Activated naive CD8-positive, alpha-beta T cell treated with anti-CD3 and anti-CD28 coated beads, Interleukin-2, amount 50 U/mL, for 16 hours (primary cell): ENCODE measurements around the gene MAFB.

ENCODE experiments used
- DNase-seq: peaks from one replicate; pipeline ENCODE4 v3.0.0-alpha.2; 2020; ENCODE audit warnings: low read depth, low spot score

Gene MAFB

DNA sequence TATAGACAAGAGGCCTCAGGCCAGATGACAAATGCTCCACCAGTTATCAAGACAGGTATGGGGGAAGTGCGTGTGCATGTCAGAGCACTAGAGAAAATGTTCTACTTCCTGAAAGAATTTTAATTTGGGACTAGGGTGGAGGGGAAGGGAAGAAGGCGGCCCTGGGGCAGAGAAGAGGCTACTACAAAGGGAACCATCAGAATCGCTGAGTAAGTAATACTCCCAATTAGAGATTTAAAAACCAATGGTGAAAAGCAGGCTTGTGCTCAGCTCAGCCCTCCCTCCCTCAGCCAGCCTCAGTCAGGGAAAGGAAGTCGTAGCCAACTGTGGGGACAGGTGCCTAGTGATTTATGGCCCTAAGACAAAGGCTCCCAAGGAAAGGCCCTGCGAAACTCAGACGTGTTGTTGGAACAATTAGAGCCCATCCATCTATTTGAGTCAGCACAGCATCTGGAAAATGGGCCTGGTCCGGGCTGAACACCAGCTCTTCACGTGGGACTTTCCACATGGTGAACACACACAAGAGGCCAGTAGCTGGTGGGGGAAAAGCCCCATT, 15.0 kb upstream of the MAFB start:
- no peak for DNase-seq

- no peak for DNase-seq
Observed at GRCh38 chr20:40702504-40702903, 13.5 kb upstream of the MAFB start.

DNA sequence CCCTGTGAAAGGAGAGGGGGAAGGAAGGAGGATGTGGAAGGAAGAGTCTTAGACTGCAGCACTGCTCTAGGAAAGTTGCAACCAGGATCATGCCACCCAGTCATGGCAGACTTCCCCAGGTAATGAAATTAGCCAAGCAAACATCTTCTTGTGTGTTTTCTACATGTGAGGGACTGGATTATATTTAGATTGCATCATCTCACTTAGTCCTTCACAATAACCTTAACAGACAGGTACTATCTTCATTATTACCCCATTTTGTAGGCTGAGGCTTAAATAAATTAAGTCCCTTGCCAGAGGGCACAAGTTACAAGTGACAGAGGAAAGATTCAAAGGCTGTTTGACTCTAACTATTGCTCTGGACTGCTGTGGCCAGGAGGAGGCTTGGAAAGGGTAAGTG, 9.7 kb upstream of the MAFB start:
- no peak for DNase-seq

- DNase-seq, result no peak
Observed at GRCh38 chr20:40698281-40698680, 9.2 kb upstream of the MAFB start.

DNA sequence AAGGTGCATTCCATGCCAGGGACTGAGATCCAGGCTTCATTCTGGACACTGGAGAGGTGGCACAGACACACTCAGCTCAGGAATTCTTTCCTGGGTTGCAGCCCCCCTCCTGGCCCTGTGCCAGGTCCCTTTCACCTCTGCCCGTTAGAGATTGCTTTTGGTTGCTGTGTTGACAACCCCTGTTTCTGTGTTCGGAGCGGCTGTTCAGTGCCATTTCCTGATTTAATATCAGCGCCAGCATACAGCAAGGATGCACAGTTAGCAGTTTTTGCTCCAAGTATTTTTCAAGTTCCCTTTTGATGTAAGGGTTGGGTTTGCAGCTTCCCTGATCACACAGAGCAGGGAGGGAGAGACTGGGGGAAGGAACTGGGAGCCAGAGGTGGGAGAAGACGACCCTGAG, 8.5 kb upstream of the MAFB start:
- DNase-seq, result no peak

- DNase-seq, result no peak
Observed at GRCh38 chr20:40695214-40695613, 6.2 kb upstream of the MAFB start.

- DNase-seq, result no peak
Observed at GRCh38 chr20:40694246-40694645, 5.2 kb upstream of the MAFB start.

DNA sequence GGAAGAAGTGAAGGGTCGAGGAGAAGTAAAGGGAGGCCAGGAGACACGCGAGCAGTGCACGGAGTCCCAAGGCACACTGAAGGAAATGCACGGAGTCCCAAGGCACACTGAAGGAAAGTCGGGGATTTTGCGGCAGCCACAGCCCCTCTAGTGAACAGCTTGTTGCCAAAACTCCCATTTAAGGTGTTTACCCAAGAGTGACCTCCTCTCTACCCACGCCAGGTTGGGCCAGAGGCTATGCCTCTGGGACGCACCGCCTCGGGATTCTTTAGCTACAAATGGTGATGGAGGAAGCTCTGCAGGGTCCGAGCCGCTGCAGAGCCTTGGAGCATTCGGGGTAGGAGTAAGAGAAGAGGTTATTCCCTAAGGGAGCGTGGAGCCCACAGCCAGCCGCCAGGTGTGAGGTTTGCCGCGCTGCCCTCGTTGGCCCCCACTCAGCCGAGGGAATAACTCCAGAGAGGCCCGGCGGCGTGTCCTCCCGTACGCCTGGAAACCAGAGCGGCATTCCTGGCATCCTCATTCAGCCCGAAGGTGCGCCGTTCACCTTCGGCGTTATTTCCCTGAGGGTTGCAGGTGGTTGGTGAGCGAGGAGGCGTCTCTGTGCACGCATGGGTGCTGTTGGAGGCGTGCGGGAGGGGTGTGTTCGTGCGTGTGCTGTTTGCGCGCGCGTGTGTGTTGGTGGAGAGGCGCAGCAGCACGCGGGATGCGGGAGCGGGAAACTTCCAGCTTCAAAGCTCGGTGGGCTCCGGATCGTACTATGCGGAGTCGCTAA, 3.4 kb upstream of the MAFB start:
- DNase-seq, result no peak

GRCh38 chr20:40691566-40692239, 2.7 kb upstream of the MAFB start:
- no peak for DNase-seq

- no peak for DNase-seq
Observed at GRCh38 chr20:40690836-40691565, 2.0 kb upstream of the MAFB start.

GRCh38 chr20:40689943-40690835, 1.2 kb upstream of the MAFB start:
- DNase-seq, result no peak

GRCh38 chr20:40688129-40689099, 622 bp downstream of the MAFB start:
- DNase-seq, result no peak

- no peak for DNase-seq
Observed at GRCh38 chr20:40687384-40688128, 1.5 kb downstream of the MAFB start.

DNA sequence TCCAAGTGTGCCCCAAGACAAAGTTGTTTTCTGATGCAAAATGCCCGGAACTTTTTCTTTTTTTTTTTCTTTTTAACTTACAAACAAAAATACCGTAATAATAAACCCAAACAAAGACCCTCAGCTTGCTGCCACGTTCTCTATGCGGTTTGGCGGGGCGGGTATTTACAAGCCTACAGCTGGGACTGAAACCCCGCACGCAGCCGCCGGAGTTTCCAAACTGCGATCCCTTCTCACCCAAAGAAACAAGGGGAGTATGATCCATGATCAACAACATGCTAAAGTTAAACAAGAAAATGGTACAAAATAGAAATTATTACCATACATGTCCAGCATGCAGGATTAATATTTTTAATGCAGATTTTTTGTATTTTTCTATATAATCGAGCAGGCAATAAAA, 2.1 kb downstream of the MAFB start:
- no peak for DNase-seq

DNA sequence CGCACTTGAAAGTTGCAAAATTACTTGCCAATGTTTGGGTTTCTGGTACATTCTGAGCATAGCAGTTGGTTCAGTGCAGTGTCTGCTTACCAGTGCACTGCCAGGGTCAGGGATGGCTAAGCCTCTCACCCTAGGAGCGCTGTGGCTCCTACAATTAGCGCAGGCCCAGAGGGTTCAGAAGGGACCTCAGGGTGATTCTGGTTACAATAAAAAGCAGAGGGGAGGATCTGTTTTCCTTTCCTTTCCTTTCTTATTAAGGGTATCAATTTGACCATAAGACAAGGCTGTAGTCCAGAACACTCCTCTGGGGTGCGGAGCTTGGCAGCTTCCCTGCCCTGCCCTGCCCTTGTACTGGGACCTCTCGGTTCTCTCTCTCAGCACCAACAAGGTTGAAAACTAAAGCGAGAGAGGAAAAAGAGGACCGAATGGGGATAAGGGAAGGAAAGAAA, 2.6 kb downstream of the MAFB start:
- no peak for DNase-seq

- DNase-seq, result no peak
Observed at GRCh38 chr20:40685349-40685748, 3.7 kb downstream of the MAFB start.

DNA sequence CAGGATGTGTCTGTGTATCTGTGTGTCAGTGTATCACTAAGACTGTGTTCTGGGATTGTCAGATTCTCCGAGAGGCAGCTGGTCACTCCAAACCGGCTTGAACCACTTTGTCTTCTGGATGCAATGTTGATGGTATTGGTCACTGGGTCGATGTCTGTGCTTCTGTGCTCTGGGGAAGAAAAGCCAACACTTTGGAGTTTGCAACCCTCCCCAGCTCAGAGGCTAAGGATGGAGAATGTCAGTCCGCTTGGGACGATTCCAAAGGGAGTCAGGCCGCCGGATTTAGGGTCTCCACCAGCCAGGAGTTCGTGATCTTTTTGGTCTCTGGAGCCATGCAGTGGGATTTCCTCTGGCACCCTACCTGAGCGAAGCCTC, 5.2 kb downstream of the MAFB start:
- no peak for DNase-seq

DNA sequence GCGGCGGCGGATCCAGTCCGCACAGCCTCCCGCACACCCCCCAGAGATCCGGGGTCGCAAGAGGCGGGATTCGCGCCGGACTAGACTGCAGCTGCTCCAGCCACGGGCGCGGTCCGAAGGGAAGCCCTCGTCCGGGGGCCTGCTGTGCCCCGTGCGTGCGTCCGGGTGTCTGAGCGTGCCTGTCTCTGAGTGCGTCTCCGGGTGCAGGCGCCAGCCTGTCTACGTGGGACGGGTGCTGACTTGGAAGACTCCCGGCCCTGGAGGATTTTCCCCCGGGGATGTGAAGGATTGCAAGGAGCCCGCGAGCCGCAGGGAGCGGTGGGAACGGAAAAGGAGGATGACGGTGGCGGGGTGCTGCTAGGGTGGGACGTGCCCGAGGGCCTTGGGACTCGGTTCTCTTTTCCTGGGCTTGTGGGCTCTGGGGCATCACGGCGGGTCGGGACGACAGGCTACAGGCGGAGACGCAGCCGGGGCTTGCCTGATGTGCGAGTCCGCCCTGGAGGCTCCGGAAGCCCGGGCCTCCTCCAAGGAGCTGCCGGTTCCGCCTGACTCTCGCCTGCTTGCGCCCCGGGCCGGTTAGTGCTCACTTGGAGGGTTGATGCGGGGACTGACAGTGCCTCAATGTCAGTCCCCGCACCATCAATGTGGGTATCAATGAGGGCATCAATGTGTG, 5.7 kb downstream of the MAFB start:
- no peak for DNase-seq
